MM.1S (cell line): ENCODE results near the gene ACAP1.

ENCODE experiments used
- DNase-seq: peaks from one replicate; pipeline ENCODE4 v3.0.0-alpha.2; 2015
- H2AFZ ChIP-seq: fragments of 300-600 bp; sonication (generic); 2 replicates; pipeline ENCODE4 v1.6.0; 2016; ENCODE audit warnings: antibody characterized with exemption, low read length
- H3F3A ChIP-seq: fragments of 300-600 bp; sonication (generic); 2 replicates; pipeline ENCODE4 v1.6.1; 2016; ENCODE audit warnings: mild to moderate bottlenecking, antibody characterized with exemption, low read length, moderate library complexity, mixed read lengths; ENCODE audit not compliant: insufficient read depth
- H3K27ac ChIP-seq: fragments of 300-600 bp; sonication (generic); 2 replicates; pipeline ENCODE4 v1.5.1; 2016; ENCODE audit warnings: mild to moderate bottlenecking, low read length
- H3K27me3 ChIP-seq: fragments of 300-600 bp; sonication (generic); replicated peaks from 2 replicates; pipeline ENCODE4 v1.6.0; 2016; ENCODE audit warnings: low read length; ENCODE audit not compliant: insufficient read depth
- H3K36me3 ChIP-seq: fragments of 300-600 bp; sonication (generic); replicated peaks from 2 replicates; pipeline ENCODE4 v1.6.1; 2016; ENCODE audit warnings: mild to moderate bottlenecking, low read length, mixed read lengths; ENCODE audit not compliant: insufficient read depth
- H3K4me1 ChIP-seq: fragments of 300-600 bp; sonication (generic); 2 replicates; pipeline ENCODE4 v1.6.1; 2016; ENCODE audit warnings: low read length, mixed read lengths
- H3K4me2 ChIP-seq: fragments of 300-600 bp; sonication (generic); 2 replicates; pipeline ENCODE4 v1.6.0; 2016; ENCODE audit warnings: low read depth, low read length
- H3K4me3 ChIP-seq: fragments of 300-600 bp; sonication (generic); 2 replicates; pipeline ENCODE4 v1.5.1; 2016; ENCODE audit warnings: low read length, mixed read lengths
- H3K79me2 ChIP-seq: fragments of 300-600 bp; sonication (generic); 2 replicates; pipeline ENCODE4 v1.6.1; 2016; ENCODE audit warnings: mixed run types, low read length, mixed read lengths
- H3K9ac ChIP-seq: fragments of 300-600 bp; sonication (generic); 2 replicates; pipeline ENCODE4 v1.6.1; 2016; ENCODE audit warnings: low read length, mixed read lengths
- H3K9me2 ChIP-seq: fragments of 300-600 bp; sonication (generic); replicated peaks from 2 replicates; pipeline ENCODE4 v1.6.1; 2016; ENCODE audit warnings: mild to moderate bottlenecking, low read length, mixed read lengths; ENCODE audit not compliant: insufficient read depth
- H3K9me3 ChIP-seq: fragments of 300-600 bp; sonication (generic); replicated peaks from 2 replicates; pipeline ENCODE4 v1.6.1; 2016; ENCODE audit warnings: mild to moderate bottlenecking, low read length, mixed read lengths; ENCODE audit not compliant: insufficient read depth
- H4K20me1 ChIP-seq: fragments of 300-600 bp; sonication (generic); 2 replicates; pipeline ENCODE4 v1.6.1; 2016; ENCODE audit warnings: mild to moderate bottlenecking, low read length, moderate library complexity, mixed read lengths; ENCODE audit not compliant: insufficient read depth
- EZH2 ChIP-seq: fragments of 300-600 bp; sonication (generic); optimal IDR thresholded peaks from 2 replicates; pipeline ENCODE3; 2017; ENCODE audit warnings: low read depth, mild to moderate bottlenecking, antibody characterized with exemption, low read length, mixed read lengths
- EZH2phosphoT487 ChIP-seq: fragments of 300-600 bp; sonication (generic); IDR thresholded peaks from 2 replicates; pipeline ENCODE4 v1.6.1; 2018; ENCODE audit warnings: antibody characterized with exemption, low read length
- TF ChIP-seq, protein P1 (sequence below): fragments of 300-600 bp; sonication (generic); IDR thresholded peaks from 2 replicates; pipeline ENCODE4 v1.5.1; 2016; ENCODE audit warnings: antibody characterized with exemption, low read length, mixed read lengths

ACAP1 gene

DNA sequence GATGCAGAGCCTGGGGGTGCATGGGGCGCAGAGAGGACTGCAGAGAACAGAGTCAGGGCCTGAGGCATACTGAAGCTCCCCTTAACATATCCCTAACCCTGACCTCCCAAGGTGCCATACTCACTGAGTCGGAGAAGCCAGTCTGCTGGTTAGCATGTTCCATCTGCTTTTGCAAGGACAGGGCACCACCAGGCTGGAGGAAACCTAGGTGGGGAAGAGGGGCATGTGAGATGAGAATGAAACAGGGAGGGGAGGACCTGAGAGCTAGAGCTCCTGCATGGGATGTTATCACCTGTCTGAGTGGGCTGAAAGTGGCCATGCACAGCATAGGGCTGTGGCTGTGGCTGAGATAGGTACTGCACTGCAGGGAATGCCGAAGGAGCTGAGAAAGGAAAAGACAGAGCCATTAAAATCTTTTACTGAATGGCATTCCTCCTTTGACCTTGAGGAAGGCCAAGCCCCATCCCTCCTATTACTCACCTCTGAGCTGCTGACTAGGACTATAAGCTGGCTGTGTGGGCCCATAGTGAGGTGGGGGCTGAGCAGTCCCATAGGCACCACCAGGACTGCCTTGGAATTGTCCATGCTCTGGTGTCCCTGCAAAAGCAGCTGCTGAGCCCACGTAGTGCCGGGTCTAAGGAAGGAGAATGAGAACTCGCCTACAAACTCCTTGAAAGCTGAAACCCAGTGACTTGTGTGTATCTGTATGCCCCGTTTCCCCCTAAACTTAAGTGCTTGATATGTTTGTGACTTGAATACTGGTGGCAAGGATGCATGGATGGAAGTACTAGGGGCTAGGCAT is 23.0 kb upstream of the ACAP1 start:
- DNase-seq = no peak
- Histone ChIP-seq H3K9ac (no peak overlapping the region), H3F3A (peaks cover 64% of the 10 kb centered on the region), H3K4me3 (no peak overlapping the region), H3K79me2 (peaks cover 66% of the 10 kb centered on the region), H3K4me2 (peak overlapping the region; percentile 65; the same call in 1 of the 2 replicates), H3K9me3 (no peaks in the 10 kb centered on the region), H3K9me2 (no peaks in the 10 kb centered on the region), H4K20me1 (peaks cover 33% of the 10 kb centered on the region), H2AFZ (no peak overlapping the region), H3K36me3 (peaks cover 15% of the 10 kb centered on the region), H3K4me1 (peaks cover 24% of the 10 kb centered on the region), H3K27me3 (no peaks in the 10 kb centered on the region), H3K27ac (peak overlapping the region; percentile 63; the same call in 1 of the 2 replicates)
- TF ChIP-seq, protein P1, sequence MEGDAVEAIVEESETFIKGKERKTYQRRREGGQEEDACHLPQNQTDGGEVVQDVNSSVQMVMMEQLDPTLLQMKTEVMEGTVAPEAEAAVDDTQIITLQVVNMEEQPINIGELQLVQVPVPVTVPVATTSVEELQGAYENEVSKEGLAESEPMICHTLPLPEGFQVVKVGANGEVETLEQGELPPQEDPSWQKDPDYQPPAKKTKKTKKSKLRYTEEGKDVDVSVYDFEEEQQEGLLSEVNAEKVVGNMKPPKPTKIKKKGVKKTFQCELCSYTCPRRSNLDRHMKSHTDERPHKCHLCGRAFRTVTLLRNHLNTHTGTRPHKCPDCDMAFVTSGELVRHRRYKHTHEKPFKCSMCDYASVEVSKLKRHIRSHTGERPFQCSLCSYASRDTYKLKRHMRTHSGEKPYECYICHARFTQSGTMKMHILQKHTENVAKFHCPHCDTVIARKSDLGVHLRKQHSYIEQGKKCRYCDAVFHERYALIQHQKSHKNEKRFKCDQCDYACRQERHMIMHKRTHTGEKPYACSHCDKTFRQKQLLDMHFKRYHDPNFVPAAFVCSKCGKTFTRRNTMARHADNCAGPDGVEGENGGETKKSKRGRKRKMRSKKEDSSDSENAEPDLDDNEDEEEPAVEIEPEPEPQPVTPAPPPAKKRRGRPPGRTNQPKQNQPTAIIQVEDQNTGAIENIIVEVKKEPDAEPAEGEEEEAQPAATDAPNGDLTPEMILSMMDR = peak; percentile 32
- no peak for TF ChIP-seq EZH2

DNA sequence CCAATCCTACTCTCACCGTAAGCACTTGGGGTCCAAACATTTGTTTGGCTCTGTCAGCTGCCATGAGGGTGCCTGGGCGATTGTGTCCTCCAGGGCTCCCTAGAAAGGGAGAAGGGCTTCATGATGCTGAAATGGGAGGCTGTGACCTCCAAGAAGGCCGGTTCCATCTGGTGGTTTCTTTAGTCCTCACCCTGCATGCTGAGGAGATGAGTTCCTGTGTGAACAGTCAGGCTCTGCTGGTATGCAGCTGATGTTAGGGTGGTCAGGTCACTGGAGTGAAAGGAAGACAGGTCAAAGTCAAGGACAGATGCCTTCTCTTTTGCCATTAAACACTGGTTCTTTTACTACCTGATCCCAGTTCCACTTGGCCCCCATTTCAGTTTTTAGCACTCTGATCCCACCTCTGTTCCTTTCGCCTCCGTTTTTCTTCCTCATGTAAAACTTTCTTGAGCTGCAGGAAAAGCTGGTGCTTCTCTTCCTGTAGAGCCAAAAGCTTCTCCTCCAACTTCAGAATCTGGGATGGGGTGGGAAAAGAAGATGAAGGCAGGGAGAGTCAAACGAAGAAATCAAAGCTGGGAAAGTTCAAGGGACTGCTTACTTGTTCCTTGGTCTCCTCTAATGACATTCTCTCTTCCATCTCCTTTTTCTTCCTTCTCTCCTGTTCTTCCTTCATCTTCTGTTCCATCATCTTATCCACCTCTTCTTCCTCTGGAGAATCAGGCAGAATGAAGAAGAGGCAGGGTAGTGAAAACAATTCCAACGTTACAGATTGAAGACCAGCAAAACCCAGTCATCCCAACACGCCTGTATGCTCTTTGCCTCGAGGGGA is 22.2 kb upstream of the ACAP1 start:
- H3K79me2 ChIP-seq = peaks cover 58% of the 10 kb centered on the region
- peak; percentile 34 for DNase-seq
- peak overlapping the region; percentile 89 for H3K4me3 ChIP-seq
- no peak overlapping the region for H2AFZ ChIP-seq
- H4K20me1 ChIP-seq = peaks cover 31% of the 10 kb centered on the region
- TF ChIP-seq, protein P1 = no peak
- TF ChIP-seq EZH2phosphoT487 (no peak), EZH2 (no peak)
- peaks cover 56% of the 10 kb centered on the region for H3F3A ChIP-seq
- H3K4me1 ChIP-seq = peaks cover 24% of the 10 kb centered on the region
- no peaks in the 10 kb centered on the region for H3K27me3 ChIP-seq
- H3K27ac ChIP-seq = peak overlapping the region; percentile 63; the same call in 1 of the 2 replicates
- H3K9ac ChIP-seq = peak overlapping the region; percentile 70
- no peaks in the 10 kb centered on the region for H3K9me2 ChIP-seq
- H3K36me3 ChIP-seq = peaks cover 15% of the 10 kb centered on the region
- H3K4me2 ChIP-seq = peak overlapping the region; percentile 65
- no peaks in the 10 kb centered on the region for H3K9me3 ChIP-seq

DNA sequence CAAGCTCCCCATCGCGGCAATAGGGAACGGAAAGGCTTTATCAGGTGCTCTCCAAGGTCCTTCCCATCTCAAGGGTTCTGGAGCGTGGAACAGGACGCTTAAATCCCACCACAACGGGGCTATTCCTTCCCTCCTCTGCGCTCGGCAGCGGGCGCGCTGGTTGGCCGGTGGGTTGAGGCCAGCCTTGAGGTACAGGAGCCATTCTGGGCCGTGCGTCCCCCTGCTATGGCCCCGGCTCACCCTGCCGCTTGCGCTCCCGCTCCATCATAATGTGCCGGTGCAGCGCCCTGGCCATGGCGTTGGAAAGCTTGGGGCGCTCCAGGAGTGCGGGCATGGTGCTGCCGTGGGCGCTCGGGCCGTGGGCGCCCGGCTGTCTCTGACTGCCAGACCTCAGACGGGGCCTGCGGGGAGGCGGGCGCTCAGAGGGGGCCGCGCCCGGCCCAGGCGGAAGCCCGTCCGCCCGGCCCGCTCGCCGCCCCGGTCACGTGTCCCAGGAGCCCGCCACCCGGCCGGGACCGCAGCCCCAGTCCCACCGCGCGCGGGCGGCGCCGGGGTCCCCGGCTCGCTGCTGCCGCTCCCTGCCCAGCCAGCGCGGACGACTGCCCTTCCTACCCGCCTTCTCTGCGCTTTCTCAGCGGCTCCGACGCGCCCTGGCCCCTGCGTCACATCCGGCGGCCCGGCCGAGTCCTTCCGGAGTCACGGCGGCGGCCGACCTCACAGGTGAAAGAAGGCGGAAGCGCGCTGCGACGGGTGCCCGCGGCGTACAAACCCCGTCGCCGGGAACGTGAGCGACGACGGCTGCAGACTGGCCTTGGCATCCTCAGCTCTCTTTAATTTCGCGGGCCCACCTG is 21.4 kb upstream of the ACAP1 start, which contains the start of gene GPS2:
Gene GPS2, minus strand, starts transcription at position 642 of the 851 bp plus-strand sequence. Its CDS starts 308 bp downstream, at position 334.
- Histone ChIP-seq H3K27me3 (no peaks in the 10 kb centered on the region), H3F3A (peaks cover 47% of the 10 kb centered on the region), H3K4me2 (peak within 1 kb of the TSS; percentile 98), H3K4me3 (peak within 1 kb of the TSS; percentile 89), H3K79me2 (peaks cover 50% of the 10 kb centered on the region), H2AFZ (peak within 1 kb of the TSS; percentile 47; the same call in 1 of the 2 replicates), H3K9me3 (no peaks in the 10 kb centered on the region), H3K36me3 (peaks cover 11% of the 10 kb centered on the region), H4K20me1 (peaks cover 23% of the 10 kb centered on the region), H3K4me1 (peaks cover 16% of the 10 kb centered on the region), H3K27ac (peak within 1 kb of the TSS; percentile 63), H3K9me2 (no peaks in the 10 kb centered on the region), H3K9ac (peak within 1 kb of the TSS; percentile 70)
- no peak for TF ChIP-seq EZH2phosphoT487
- TF ChIP-seq EZH2 = no peak
- TF ChIP-seq, protein P1 = no peak
- peak; percentile 93 for DNase-seq
